ENCODE data around the gene SGMS1. TPM values are rescaled to one million over a fixed set of nuclear protein-coding genes. Genes with fewer than 3 reads are reported as not detected.

SGMS1 gene
- total RNA-seq, 4 donors from 2014 or later, result 80.8 to 98.9 (median 90.7) TPM

DNA sequence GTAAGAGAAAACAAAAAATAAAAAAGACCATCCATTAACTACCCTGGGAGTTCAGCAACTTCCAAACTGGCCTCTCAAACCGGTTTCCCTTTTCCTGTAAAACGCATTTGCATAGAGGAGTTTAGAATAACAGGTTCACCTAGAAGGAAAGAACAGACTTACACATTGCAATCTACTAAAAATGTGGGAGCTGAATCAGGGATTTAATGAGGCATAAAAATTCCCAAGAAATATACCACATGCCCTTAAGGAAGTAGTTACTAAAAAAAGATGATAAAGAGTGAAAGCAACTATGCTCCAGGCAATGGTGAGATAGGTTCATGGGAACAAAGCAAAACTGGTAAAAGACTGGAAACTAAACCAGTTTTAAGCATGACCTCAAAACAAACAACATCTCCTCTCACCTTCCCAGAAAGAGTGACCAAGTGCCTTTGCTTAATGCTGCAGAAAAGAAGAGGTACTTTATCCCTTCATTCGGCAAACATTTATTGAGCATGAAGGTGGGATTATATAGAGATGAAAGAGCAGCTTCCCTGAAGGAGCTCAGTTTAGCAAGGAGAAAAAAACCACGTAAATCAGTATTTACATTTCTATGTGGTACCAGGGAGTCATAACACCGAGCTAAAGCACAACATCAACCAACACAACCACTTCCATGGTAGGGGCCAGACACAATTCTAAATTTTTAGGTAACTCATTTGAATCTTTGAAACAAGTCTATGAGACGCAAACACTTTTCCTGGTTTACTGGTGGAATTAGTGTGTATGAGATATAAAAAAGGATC, 152.8 kb downstream of the SGMS1 start:
- WGBS, 2 donors, result 32 to 46% methylated on average over 6 of the region's 6 CpGs
- peaks cover 36 to 40% of the 10 kb centered on the region in 2 donors for H3K4me1 ChIP-seq
- H3K4me3 ChIP-seq (replicated peaks in 1 of 3), result no peak overlapping the region
- no peaks in the 10 kb centered on the region for H3K9me3 ChIP-seq
- peak overlapping the region; percentile 53 to 79 (median 75) for H3K27ac ChIP-seq
- TF ChIP-seq, protein P1, sequence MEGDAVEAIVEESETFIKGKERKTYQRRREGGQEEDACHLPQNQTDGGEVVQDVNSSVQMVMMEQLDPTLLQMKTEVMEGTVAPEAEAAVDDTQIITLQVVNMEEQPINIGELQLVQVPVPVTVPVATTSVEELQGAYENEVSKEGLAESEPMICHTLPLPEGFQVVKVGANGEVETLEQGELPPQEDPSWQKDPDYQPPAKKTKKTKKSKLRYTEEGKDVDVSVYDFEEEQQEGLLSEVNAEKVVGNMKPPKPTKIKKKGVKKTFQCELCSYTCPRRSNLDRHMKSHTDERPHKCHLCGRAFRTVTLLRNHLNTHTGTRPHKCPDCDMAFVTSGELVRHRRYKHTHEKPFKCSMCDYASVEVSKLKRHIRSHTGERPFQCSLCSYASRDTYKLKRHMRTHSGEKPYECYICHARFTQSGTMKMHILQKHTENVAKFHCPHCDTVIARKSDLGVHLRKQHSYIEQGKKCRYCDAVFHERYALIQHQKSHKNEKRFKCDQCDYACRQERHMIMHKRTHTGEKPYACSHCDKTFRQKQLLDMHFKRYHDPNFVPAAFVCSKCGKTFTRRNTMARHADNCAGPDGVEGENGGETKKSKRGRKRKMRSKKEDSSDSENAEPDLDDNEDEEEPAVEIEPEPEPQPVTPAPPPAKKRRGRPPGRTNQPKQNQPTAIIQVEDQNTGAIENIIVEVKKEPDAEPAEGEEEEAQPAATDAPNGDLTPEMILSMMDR (IDR thresholded peaks at IDR 0.05), result peak in 1 of 6 experiments; percentile 6
- TF ChIP-seq POLR2A (IDR thresholded peaks at IDR 0.05), result no peak
- no peaks in the 10 kb centered on the region for H3K27me3 ChIP-seq
- intact Hi-C loops (cut with DNase I), result no loop called here
- H3K36me3 ChIP-seq, result no peaks in the 10 kb centered on the region
- DNase-seq, result peak in 1 of 2 donors; percentile 22

DNA sequence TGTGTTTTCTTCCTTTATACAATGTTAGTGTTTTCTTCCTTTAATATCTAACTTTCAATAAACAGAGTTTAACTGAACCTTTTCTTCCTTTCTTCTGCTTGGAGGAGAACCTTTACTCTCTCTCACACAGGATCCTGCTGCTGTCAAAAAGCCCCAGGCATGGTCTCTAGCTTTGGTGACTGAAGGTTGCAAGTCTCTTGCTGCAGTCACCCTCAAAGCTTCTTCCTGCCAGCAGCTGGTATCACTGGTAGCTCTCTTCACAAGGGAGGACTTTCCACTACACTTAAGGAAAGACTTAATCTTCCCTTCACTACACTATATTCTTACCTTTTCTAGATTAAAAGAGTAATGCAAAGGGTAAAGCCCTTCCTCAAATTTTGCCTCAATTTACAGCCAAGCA, 153.4 kb downstream of the SGMS1 start:
- DNase-seq, result no peak
- TF ChIP-seq, protein P1 (IDR thresholded peaks at IDR 0.05), result no peak
- no peak for TF ChIP-seq POLR2A (IDR thresholded peaks at IDR 0.05)
- peaks cover 36 to 40% of the 10 kb centered on the region in 2 donors for H3K4me1 ChIP-seq
- H3K27me3 ChIP-seq, result no peaks in the 10 kb centered on the region
- intact Hi-C loops (cut with DNase I), result no loop called here
- no peaks in the 10 kb centered on the region for H3K36me3 ChIP-seq
- no peak overlapping the region for H3K4me3 ChIP-seq (replicated peaks in 1 of 3)
- H3K9me3 ChIP-seq, result no peaks in the 10 kb centered on the region
- H3K27ac ChIP-seq, result peak overlapping the region; percentile 26 to 79 (median 75)

DNA sequence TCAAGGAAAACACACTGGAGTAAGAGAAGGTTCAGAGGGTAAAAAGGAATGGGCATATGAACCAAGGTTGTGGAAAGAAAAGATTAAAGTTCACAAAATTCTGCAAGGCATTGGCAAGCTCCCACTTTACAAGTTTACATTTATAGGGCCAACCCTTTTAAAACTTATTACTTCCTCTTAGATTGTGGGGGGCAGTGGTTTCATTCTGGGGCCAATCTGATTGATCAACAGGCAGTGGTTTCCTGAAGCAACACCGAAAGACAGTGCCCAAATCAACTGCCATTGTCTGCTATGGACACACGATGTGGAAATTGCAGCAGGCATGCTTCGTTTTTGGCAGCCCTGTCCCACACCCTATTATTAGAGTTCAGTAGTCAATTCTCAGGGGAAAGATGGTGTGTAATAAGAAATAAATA, 154.0 kb downstream of the SGMS1 start:
- H3K27ac ChIP-seq, result peak overlapping the region; percentile 26 to 79 (median 75)
- no peak overlapping the region for H3K4me3 ChIP-seq (replicated peaks in 1 of 3)
- H3K4me1 ChIP-seq, result peaks cover 36 to 40% of the 10 kb centered on the region in 2 donors
- intact Hi-C loops (cut with DNase I), result no loop called here
- WGBS, 2 donors, result 34 to 55% methylated on average over 3 of the region's 3 CpGs
- no peaks in the 10 kb centered on the region for H3K9me3 ChIP-seq
- no peaks in the 10 kb centered on the region for H3K27me3 ChIP-seq
- TF ChIP-seq, protein P1 (IDR thresholded peaks at IDR 0.05), result no peak
- no peak for TF ChIP-seq POLR2A (IDR thresholded peaks at IDR 0.05)
- DNase-seq, result no peak
- no peaks in the 10 kb centered on the region for H3K36me3 ChIP-seq

DNA sequence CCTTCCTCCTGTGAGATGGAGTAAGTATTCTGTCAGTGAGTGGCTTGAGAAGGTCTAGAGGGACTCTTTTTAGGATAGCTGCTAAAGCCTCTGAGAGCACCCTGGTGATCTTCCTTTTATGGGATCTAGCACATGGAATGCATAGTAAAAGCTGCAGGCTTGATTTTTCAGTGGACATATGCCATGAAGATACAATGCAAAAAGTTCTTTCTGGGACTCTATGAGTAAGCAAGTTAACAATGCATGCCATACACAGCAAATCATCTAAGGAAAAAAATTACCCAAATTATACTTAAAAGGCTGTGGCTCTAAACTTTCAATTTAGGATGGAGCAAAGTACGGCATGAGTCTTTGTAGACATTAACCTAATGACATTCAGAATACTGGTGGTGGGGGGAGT, 154.5 kb downstream of the SGMS1 start:
- no peaks in the 10 kb centered on the region for H3K27me3 ChIP-seq
- no peak for DNase-seq

DNA sequence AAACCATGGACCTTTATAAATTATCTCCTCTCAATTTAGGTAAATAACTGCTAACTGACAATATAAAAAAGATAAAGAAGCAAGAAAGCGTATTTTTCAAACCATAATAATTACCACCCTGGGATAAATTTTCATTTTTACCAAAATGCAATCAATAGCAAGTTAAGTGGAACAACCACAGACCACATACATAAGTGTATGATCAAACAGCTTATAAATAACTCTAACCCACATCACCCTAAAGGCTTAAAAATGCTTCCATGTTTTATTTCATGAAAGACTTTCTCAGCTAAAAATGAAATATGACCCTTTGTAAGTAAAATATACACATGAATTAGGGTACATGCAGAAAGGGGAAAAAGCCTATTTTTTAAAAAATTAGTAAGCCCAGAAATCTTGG, 156.5 kb downstream of the SGMS1 start:
- no peak overlapping the region for H3K27ac ChIP-seq
- peaks cover 25 to 29% of the 10 kb centered on the region in 2 donors for H3K4me1 ChIP-seq
- WGBS, 2 donors, result 97% methylated on average over 1 of the region's 1 CpG
- TF ChIP-seq, protein P1 (IDR thresholded peaks at IDR 0.05), result no peak
- no peaks in the 10 kb centered on the region for H3K36me3 ChIP-seq
- no peak for DNase-seq
- no peaks in the 10 kb centered on the region for H3K27me3 ChIP-seq
- intact Hi-C loops (cut with DNase I), result no loop called here
- no peak overlapping the region for H3K4me3 ChIP-seq (replicated peaks in 1 of 3)
- no peaks in the 10 kb centered on the region for H3K9me3 ChIP-seq

More for the DNA sequence above, 154.5 kb downstream of the SGMS1 start:
- H3K27ac ChIP-seq, result peak overlapping the region in 2 of 3 donors; percentile 75 to 79
- no peaks in the 10 kb centered on the region for H3K9me3 ChIP-seq
- H3K4me3 ChIP-seq (replicated peaks in 1 of 3), result no peak overlapping the region
- 86 to 88% methylated on average over 1 of the region's 1 CpG for WGBS, 2 donors
- no peaks in the 10 kb centered on the region for H3K36me3 ChIP-seq
- H3K4me1 ChIP-seq, result peaks cover 32 to 39% of the 10 kb centered on the region in 2 donors
- TF ChIP-seq POLR2A (IDR thresholded peaks at IDR 0.05), result no peak
- TF ChIP-seq, protein P1 (IDR thresholded peaks at IDR 0.05), result no peak
- intact Hi-C loops (cut with DNase I), result no loop called here
